Activated CD8-positive, alpha-beta memory T cell treated with anti-CD3 and anti-CD28 coated beads for 24 hours (primary cell): ENCODE data around the gene SYT7.

Experiments used
- DNase-seq: peaks from one replicate; pipeline ENCODE4 v3.0.0-alpha.2; 2020

The SYT7 gene

DNA sequence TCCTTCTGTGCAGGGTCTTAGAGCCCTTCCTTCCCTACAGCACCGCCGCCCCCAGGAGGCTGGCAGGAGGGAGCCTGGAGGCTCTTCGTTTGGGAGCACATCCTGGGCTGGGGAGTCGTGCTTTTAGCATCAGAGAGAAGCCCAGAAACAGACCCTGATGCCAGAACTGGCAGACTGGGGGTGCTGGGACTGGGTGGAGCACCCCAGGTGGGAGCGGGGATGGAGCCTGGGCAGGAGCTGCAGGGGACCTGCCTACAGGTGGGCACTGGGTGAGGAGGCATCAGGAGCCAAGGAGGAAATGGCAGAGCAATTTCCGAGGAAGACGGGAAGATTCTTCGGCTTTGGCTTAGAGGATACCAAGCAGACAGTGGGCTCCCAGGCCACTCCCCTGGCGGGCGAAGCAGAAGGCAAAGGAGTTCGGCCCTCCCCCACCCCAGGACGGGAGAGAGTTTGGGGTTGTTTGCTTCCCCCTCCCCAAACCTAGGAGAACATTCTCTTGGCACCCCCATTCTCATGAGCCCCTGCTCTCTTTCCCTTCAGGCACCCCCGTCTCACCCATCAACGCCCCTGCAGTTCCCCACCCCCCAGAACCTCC is 1.1 kb downstream of the SYT7 start:
- no peak for DNase-seq

DNA sequence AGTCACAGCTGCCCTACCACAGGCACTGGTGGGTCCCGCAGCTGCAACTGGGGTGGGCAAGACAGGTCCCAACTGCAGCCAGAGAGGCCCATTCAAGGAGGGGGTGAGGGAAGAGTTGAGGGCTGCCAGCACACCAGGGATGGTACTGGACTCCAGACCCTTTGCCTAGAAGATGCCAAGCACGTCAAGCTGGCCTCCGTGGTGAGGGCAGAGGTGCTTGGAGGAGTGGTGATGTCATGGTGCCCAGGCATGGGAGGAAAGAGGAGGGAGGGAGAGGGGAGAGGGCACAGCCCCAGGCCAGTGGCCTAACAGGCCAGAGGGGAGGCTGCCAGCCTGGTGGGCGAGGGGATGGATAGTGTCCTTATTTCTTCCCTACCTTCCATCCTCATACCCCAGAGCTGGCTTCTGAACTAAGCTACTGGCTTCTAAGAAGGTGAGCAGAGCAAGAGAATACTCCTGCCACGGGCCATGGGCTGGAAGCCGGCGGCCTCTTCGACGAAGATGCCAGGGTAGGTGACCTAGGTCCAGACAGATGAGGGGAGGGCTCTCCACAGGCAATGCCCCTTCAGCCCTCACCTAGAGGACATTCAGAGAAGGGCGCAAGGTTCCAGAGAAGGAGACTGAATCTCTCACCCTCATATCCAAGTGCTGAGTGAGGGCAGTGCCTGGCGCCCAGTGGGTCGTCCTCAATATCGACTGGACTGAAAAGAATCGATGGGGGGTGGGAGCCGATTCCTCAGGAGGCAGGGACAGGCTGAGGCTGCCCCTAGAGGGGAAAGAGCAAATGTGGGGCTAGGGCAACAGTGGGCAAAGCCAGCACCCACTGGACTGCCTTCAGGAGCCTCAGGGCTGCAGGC is 1.8 kb downstream of the SYT7 start:
- DNase-seq: no peak

DNA sequence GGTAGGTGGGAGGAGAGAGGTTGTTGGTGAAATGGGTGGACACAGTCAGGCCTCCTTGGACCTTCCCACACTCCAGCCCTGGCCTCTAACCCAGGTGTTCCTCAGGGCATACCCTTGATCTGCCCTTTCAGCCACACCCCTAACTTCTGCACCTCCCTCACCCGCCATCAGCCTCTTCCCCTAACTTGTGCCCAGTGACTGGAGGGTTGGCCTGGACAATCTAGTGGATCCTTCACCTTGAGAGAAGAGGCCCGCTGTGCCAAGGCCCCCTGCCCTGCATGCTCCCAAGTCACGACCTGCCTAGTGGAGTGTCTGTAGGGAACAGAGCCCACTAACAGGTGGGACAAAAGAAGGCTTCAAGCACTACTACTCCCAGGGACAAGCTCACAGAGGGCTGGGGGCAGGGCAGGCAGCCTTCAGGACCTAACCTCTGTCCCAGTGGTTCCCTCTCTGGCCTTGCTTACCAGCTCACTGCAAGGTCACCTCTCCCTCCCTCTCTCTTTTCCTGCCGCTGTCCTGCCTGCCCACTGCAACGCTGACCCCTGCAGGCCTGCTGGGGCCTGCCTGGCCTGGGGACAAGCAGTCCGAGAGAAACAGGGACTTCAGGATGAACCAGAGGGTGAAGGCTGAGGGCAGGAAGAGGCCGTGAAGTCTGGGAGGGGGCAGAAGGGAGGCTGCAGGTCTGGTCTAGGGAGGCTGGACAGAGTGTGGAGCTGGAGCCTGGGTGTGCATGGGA is 3.3 kb downstream of the SYT7 start:
- no peak for DNase-seq

DNA sequence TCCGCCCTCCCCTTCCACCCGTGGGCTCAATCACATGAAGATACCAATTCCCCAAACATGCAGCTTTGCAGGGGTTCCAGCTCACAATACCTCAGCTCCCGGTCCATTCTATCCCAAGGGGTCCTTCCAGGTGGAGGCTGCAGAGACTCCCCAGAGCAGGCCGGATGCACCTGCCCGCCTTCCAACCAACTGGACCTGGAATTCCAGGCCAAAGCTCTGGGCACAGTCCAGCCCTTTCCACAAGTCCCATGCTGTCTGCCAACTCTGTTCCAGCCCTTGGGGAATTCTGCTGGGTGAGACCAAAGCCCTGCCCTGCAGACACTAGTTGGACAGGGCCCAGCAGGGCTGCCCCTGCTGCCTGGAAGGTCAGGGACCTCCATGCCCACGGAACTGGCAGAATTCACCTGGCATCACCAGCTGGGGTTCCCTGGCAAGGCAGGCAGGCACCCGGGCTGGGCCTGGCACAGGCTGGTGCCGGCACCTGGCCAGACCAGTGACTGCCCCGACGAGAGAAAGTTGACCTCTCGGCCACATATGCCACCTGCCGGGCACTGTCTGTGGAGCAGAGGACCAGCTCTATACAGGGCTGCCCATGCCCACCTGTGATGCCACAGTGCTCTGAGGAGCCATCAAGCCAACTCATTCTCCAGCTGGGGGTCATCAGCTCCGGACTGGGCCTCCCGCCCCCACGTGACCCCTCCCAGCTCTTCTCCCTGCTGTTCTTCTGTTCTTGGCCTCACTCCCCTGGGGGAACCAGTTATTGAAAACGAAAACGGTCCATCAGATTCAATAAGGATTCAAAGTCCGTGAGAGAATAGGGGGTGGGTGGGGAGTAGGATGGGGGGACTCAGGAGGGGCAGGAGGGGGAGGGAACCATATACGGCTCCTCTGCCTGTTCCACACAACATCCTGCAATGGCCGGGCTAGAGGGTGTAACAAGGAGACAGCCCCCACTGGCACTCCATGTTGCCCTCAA is 4.7 kb downstream of the SYT7 start:
- DNase-seq: no peak

DNA sequence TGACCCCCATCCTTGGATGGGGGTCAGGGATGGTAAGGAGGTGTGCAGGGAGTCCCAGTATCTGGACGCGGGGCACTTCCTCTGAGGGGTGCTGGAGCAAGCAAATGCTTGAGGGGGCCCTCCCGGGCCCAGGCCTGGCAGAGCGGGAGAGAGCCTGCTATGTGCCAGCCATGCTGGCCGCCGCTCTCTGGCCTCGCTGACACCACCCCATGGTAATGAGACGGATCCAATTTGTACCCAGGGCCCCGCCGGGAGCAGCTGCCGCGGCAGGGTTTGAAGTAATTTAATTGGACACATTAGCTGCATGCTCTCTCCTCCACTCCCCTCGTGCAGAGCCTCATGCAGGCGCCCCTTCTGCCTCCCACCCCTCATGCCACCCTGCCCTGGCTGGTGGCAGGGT is 6.3 kb downstream of the SYT7 start:
- DNase-seq: no peak

DNA sequence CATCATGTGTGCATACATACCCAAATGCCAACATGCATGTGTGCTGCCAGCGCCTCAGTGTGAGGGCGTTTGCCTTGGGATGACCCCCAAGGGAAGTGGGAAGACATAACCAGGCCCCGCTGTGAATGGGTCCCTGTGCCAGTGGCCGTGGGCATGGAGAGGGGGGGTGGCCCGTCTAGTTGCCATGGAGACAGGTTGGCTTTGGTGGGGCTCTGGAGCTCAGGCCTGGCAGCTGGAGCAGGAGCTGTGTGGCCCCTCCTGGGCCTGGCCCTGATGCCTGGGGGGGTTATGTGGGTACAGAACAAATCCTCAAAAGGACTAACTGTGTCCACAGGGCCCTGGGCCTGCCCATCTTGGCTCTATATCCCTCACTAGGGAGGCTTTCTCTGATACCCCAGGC is 8.0 kb downstream of the SYT7 start:
- no peak for DNase-seq

DNA sequence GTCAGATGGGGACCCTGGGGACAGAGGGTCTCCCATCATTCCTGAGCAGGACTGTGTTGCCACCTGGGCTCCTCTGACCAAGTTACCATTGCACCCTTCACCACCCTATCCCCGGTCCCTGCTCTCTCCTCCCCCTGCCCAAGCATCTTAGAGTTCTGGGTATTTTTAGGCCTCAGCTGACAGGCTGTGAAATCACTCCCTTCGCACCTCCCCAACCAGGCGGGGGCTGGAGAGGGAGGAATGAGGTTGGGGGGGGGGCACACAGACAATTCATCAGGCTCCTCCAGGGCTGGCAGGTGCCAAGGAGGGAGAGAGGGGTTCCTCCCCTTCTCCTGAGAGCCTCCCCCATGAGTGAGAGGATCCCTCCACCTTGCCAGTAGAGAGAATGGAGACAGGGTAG is 9.0 kb downstream of the SYT7 start:
- no peak for DNase-seq

DNA sequence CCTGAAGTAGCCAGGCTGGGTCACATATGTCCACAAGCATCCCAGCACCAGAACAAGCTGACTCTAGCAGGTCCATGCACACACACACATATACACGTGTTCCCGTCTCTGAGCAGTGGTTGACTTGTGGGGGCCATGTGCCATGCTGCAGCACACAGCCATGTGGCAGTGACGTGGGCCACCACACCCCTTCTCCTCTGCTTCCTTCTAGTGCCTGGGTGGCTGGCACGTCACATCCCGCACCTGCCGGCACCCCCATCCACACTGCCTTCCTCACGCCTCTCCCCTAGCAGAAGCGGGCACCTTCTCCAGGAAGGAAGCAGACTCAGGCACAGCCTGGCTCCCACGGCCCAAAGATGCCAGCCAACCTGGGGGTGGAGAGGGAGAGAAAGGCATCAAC is 9.5 kb downstream of the SYT7 start:
- no peak for DNase-seq

DNA sequence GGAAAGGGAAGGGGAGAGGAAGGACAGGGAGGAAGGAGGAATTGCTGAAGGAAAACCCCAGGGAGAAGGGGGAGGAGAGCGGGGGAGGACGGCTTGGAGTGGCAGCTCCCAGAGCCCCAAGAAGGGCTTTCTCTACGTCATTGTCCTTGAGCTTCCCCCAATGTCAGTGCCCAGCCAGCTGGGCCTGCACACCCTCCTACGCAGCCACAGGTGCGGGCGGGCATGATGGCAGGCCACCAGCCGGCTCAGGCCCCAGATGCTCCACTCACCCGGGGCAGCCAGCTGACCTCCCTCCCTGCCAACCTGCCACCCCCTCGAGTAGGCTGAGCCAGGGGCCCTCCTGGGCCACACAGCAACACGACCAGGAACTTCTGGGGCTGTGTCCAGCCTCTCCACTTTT is 11.2 kb downstream of the SYT7 start:
- no peak for DNase-seq

DNA sequence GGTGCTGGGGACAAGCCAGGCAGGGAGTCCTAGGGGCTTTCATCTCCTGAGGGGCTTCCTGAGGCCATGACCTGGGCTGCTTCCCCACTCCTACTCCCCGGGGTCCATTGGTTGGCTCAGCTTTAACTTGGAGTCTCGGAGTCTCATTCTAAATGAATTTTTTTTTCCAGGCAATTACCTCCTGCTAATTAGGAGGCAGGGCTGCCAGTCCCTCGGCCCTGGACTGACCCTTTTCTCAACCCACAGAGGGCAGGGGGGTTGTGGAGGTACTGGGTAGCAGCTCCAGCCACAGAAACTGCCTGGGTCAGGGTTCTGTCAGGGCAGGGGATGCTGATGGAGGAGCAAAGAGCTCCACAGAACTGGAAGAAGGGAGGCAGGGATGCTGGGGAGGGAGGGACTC is 11.9 kb downstream of the SYT7 start:
- DNase-seq: no peak

DNA sequence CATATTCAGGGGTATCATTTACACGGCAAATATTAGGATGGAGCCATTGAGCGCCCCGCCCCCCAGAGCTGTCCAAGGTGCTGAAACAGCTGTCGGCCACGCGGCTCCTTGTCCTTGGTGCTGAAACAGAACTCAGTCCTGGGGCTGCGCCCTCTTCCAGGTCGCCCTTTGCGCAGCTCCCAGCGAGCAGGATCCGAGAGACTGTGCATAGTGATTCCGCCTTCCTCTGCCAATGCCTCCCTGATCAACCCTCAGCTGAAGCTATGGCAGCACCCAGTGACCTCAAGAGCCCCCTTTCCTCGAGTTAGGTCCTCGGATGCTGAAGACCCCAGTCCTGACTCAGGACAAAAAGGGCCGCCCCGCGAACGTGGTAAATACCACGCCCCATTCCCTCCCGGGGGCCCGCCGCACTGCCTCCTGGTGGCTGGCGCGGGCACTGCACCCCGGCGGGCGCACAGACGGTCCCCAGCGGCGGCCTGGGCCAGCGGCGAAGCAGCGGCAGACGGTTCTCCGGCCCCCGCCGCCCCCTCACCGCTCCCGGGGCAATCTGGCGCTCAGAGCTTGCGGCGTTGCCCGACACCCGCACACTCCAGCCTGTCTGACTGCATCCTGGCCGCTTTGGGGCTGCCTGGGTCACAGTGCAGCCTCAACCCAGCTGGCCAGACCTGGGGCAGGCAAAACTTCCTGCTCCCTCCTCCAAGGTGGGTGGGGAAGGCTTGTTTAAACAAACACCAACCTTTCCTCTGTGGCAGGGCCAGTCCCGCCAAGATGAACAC is 13.4 kb downstream of the SYT7 start:
- DNase-seq: peak; percentile 85

DNA sequence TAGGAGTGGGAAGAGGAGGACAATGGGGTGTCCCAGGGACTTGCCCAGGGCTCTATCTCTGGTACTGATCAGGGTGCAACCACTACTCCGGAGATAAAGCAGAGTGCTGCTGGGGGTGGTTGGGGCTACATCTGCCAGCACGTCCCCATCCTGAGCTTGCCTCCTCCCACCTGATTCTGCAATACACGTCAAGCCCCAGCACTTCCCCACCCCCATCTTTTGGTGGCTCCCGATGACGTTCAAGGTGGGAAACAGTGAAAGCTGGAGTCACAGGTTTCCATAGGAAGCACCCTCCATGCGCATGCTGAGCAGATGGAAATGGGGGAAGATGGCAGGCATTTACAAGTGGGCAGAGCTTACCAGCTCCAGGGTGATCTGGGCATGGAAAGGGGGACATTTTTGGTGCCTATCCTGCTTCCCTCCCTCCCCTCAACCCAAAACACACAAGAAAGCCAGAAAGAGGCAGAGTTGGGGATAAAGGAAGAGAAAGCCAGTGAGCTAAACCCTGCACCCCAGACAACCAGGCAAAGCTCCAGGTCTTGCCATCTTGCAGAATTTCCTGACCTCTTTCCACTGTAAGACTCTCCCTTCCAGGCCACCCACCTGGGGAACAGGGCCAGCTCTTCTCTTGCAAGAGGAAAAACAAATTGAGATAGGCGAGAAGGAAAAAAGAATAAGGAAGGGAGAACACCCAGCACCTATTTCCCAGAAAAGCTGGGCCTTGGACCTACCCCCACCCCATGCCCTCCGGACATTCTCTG is 15.8 kb downstream of the SYT7 start:
- DNase-seq: no peak

DNA sequence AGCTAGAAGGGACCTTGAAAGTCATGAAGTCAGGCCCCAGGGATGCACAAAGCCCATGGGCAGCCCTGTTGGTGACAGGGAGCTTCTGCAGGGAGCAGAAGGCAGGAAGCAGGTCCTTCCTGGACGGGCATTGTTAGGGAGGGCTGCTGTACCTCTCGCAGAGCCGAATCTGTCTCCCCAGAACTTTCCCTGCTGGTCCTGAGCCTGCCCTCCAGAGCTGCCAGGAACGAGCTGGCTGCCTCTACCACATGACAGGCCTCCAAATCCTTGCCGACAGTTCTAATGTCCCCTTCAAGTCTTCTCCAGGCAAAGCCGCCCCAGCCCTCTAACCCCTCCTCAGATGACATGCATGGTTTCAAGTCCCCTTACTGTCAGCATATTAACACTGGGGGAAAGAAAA is 20.1 kb downstream of the SYT7 start:
- no peak for DNase-seq

DNA sequence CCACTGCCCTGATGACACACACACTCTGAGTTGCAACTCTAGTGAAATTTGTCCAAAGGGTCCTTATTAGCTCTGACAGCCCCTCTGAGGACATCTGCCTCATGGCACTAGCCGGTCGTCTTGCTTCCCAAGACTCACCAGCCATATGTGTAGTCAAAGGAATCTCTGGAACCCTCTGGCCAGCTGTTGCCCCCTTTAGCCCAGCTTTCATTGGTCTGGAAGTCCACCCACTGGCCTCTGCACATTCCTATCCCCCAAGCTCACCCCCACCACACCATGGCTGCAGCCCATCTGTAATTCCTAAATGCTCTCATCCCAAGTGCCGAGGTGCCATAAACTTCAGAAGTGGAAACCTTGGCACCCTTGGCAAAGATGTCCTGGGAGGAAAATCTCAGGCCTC is 24.3 kb downstream of the SYT7 start:
- no peak for DNase-seq

DNA sequence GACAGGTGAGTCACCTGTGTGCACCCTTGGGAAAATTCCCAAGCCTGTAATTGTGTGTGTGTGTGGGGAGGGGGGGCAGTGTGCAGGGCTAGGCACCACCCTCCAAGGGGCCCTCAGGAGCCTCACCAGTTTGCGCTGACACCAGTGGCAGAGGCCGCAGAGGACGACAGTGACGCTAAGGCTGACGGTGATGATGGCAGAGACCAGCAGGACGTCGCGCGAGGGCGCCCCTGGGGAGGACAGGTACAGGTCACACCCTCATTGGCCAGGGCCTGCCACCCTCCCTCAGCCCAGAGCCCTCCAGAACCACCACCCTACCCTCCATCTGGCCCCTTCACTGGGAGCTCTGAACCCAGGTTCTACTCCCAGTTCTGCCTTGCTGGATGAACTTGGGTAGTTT is 24.9 kb downstream of the SYT7 start:
- no peak for DNase-seq

DNA sequence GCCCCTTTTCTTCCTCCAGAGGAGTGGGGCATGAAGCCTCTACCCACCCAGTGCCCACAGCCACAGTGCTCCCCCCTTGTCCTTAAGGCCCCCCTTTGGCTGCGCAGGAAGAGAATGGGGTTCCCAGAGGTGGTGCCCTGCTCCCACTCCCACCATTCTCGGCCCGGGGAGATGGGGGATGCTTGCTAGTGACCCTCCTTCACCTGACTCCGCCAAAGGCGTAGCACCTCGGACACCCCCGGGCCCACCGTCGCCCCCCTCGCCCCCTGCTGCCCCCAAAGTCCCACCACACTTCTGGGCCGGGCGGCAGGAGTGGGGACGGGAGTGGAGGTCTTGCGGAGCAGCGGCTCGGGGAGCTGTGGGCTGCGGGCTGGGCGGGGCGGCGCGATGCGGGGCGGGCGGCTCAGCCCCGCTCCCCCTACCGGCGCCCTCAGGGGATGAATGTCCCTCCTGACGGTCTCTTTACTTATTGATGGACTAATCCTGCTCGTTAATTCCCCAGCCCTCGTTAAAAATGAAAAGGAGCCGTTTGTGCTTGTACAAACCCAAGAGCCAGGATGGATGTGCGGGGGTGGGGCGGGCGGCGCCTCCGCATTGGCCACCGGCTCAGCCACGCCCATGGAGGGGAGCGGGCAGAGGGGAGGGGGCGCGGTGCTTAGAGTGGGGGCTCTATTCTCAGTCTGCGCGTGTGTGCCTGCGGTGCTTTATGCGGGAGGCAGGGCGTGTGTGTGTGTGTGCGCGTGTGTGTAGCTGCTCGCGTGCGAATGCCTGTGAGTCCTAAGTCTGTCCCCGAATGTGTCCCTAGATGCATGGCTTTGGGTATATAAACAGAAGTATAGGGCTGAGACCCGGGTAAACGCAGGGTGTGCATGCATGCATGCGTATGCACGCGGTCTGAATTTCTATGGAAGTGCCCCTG is 25.6 kb downstream of the SYT7 start:
- DNase-seq: no peak

DNA sequence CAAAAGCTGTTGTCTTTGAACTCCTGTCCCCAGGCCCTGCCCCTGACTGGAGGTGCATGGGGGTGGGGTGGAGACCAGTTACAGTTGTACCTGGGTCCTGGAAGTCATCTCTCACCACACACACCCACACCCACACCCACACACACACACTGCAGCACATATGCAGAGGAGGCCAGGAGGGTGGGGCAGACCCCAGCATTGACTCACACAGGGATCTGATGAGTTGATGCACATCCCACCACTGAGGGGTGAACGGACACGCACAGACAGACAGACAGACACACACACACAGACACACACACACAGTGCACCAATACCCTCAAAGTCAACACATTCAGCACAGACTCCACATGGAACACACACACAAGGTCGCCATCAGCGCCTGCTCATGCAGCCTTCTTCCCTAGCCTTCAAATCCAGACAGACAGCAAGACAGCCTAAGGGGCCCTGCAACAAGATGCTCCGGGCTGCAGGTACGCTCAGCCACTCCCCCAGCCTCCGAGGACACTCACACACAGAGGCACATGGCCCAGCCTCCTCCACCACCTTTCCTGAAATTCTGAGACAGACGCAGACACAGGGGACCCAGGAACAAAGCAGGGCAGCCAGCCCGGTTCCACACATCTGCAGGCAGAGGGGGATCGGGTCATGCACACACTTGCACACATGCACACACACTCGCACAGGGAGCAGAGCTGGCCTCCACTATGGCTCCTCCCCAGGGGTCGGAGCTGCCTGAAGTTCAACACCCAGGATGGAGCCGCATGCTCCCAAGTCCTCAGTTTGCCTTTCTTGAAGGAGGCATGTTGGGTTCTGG is 26.5 kb downstream of the SYT7 start:
- no peak for DNase-seq

DNA sequence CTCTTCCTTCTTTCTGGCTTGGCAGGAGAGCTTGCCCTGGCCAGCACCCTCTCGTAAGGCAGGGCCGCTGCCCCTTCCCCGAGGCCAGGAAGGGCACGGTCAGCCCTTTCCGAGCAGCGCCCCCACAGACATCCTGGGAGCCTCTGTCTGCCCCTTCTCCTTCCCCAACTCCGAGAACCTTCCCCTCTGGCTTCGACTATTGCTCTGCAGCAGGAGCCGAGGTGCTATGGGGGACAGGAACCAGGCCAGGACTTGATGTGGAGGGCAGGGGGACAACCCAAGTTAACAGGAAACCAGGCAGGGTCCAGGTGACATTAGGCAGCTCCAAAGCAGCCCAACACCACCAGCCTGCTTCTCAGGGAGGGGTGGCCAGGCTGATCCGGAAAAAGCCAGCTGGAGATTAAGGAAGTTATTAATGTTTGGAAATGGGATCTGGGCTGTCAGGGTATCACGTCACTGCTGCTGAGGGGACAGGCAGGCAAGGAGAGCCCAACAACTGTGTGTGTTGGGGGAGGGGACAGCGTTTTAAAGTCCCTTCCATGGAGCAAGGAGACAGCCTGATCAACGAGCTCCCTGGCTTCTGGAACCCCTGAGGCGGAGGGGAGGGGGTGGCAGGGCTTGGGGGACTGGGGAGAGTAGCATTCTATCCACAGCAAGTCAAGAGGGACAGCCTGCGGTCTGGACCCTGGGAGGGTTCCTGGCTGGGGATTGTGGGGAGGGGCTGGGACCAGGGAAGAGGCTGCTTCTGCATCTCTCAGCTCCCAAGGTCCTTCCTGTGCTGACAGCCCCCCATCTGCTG is 27.3 kb downstream of the SYT7 start:
- DNase-seq: no peak
